ENCODE data around the gene RPL22L1.
"Not testable (repeated sequence)": the region's sequence is repeated elsewhere in the genome, so short reads cannot be mapped to it uniquely, and the experiment has no call there.

DNA sequence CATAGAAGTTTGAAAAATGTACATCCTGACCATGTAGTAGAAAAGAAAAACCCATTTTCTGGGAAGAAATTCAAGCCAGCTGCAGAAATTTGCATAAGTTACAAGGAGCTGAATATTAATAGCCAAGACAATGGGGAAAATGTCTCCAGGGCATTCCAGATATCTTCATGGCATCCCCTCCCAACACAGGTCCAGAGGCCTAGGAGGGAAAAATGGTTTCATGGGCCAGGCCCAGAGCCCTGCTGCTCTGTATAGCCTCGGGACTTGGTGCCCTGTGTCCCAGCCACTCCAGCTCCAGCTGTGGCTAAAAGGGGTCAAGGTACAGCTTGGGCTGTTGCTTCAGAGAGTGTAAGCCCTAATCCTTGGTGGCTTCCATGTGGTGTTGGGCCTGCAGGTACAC, 27.2 kb upstream of the RPL22L1 start:
- TF ChIP-seq POLR2AphosphoS5 (IDR thresholded peaks at IDR 0.05; ENCODE audit: borderline replicate concordance, low read depth, low read length); EZH2 (IDR thresholded peaks at IDR 0.05); FOXP2 (optimal IDR thresholded peaks at IDR 0.05; ENCODE audit: control extremely low read depth, extremely low read length, insufficient read depth): not testable (repeated sequence)

Measured in SK-N-MC (cell line).